ENCODE measurements around the gene CLTCL1.

The CLTCL1 gene

DNA sequence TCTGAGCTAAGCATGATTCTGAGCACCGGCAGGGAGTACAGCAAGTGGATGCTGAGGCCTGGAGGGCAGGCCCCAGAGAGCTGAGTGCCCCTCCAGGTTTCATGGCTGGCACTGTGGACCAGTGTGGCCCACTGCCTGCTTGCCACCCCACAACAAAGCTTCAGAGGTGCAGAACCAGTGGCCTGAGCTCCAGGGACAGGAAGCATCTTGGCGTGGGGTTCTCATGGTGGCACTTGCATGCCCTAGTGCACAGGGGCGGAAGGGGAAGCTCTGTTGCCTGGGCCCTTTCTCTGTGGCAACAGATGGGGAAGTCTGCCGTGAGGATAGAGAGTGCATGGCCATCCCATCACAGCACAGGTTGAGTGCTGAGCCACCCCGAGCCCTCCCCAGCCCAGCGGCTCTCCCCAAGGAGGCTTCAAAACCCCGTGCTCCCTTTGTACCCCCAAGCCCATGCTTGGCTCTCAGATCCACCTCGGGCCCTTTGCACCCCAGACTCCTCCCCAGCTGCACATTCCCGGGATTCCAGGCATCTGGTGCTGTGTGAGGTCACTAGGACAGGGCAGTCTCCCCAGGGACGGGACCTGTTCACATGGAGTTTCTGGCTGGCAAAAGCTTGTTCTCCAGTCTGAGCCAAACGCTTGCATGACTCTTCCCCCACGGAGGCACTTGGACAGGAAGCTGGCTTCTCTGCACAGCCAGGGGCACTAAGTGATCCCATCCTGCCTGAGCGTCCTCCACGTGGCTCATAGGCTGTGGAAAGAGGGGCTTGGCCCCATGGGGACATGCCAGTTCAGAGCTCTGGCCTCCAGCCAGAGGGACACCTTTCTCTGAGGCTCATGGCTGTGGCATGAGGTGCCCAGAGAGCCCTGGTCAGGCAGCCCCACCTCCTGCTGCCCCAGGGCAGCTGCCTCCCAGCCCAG, 117.2 kb downstream of the CLTCL1 start:
- peak overlapping the region; percentile 64 for H3K27ac ChIP-seq (ENCODE audit: low read depth, low read length)
- H3K4me1 ChIP-seq (ENCODE audit: control insufficient read depth, insufficient read depth, low read length, unreplicated experiment) = peaks cover 29% of the 10 kb centered on the region
- H3K27me3 ChIP-seq (ENCODE audit: insufficient read depth, low read length) = peaks cover under 1% of the 10 kb centered on the region; the same call in 1 of the 2 replicates
- H3K36me3 ChIP-seq (ENCODE audit: insufficient read depth, low read length) = no peaks in the 10 kb centered on the region
- H3K4me3 ChIP-seq (ENCODE audit: low read depth, low read length) = 0 out of 2 replicates have a peak overlapping the region, but pooled peaks have one; percentile 6
- no peak overlapping the region for H2AFZ ChIP-seq (ENCODE audit: low read length, unreplicated experiment)
- H3K79me2 ChIP-seq (ENCODE audit: control insufficient read depth, insufficient read depth, low read length, unreplicated experiment) = peaks cover 37% of the 10 kb centered on the region

DNA sequence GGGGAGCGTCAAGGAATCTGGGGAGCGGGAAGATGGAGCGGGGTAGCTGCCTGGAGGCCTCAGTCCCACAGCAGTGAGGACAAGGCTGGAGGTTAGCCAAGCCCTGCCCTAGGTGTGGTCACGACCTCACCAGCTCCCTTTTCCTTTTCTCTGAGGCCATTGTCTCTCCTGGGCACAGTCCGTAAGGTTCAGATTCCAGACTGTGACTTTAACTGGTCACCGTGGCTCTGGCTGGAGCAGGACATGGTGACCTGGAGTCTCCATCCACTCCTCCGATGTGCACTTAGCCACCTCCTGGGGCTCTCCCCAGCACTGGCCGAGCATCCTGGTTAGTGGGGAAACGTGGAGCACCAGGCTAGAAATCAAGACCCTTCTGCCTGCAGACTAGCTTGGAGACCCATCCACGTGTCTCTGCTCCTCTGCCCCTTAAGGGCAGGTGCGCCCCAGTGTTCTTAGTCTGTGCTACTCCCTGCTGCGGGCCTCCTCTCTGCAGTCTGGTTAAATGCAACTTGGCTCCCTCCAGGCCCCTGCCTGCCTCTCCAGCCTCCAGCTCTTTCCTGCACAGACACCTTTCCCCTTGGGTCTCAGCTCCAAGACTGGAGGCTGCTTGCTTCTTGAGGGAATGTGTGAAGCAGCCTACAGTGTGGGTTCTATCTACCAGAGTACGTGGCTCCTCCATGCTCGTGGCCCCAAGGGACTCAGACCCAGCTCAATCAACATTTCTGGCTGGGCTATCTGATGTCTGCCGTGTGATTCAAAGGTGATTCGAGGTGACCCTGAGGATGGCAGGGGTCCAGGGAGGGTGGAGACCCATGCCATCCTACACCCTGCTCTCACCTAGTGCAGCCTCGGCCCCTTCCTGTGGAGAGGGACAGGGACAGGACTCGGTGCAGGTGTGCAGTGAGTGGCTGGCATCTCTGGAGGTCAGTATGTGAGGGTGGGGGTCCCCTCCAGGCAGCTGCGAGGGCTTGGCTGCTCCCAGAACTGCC, 118.2 kb downstream of the CLTCL1 start:
- Histone ChIP-seq H3K4me1 (ENCODE audit: control insufficient read depth, insufficient read depth, low read length, unreplicated experiment) (peaks cover 27% of the 10 kb centered on the region), H3K36me3 (ENCODE audit: insufficient read depth, low read length) (no peaks in the 10 kb centered on the region), H3K79me2 (ENCODE audit: control insufficient read depth, insufficient read depth, low read length, unreplicated experiment) (peaks cover 37% of the 10 kb centered on the region), H2AFZ (ENCODE audit: low read length, unreplicated experiment) (no peak overlapping the region), H3K4me3 (ENCODE audit: low read depth, low read length) (peak overlapping the region; percentile 97), H3K27ac (ENCODE audit: low read depth, low read length) (no peak overlapping the region), H3K27me3 (ENCODE audit: insufficient read depth, low read length) (peaks cover 11% of the 10 kb centered on the region)

DNA sequence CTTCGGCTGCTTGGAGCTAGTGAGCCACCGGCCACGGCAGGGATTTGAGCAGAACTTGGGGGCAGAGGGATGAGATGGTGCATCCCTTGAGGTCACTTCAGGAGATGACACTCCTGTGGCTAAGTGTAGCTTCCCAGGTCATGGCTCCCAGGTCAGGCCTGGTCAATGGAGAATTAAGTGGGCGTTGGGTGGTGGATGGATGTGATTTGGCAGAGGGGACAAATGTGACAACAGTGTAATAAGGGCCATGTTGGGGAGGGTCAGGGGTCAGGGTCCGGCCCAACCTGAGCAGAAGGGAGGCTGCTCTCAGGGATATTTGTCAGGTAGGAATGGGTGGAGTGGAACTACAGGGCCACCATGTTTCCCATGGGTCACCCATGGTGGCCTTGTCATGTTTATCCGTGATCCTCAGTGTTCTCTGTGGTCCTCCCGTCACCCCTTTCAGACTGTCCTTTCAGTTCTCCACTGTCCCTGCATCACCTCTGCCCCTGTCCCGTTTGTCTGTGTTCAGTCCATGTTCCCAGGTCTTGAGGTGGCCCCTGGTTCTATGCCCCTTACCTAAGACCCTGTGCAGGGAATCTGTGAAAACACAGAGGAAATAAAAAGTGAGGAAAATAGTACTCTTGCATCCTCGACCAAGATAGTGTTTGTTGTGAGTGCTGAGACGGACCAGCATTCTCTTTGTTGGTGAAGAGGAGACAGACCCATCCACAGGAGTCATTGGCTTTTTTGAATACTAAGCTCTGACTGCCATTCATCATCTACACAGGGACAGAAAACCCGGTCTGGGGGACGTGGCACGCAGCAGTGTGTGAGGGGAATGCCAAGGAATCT, 119.1 kb downstream of the CLTCL1 start:
- Histone ChIP-seq H2AFZ (ENCODE audit: low read length, unreplicated experiment) (no peak overlapping the region), H3K4me3 (ENCODE audit: low read depth, low read length) (peak overlapping the region; percentile 97), H3K4me1 (ENCODE audit: control insufficient read depth, insufficient read depth, low read length, unreplicated experiment) (peaks cover 24% of the 10 kb centered on the region), H3K79me2 (ENCODE audit: control insufficient read depth, insufficient read depth, low read length, unreplicated experiment) (peaks cover 30% of the 10 kb centered on the region), H3K27me3 (ENCODE audit: insufficient read depth, low read length) (peaks cover 20% of the 10 kb centered on the region), H3K27ac (ENCODE audit: low read depth, low read length) (peak overlapping the region; percentile 74; the same call in 1 of the 2 replicates), H3K36me3 (ENCODE audit: insufficient read depth, low read length) (no peaks in the 10 kb centered on the region)

DNA sequence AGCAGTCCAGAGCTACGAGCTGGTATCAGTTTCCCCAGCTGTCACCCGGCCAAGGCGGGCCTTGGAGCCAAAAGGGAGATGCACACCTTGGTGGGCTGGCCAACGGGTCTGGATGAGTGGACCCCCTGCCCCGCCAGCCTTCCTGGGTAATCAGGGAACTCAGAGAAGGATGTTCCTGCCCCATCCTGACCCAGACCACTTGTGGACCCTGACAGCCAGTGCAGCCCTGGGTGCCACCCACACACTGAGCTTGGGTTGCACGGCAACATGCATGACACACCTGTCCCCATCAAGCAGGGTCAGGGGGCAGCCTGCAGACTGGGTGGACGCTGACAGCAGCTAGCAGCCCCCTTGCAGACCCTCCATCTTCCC, 121.6 kb downstream of the CLTCL1 start:
- Histone ChIP-seq H2AFZ (ENCODE audit: low read length, unreplicated experiment) (no peak overlapping the region), H3K79me2 (ENCODE audit: control insufficient read depth, insufficient read depth, low read length, unreplicated experiment) (peaks cover 25% of the 10 kb centered on the region), H3K27ac (ENCODE audit: low read depth, low read length) (no peak overlapping the region), H3K36me3 (ENCODE audit: insufficient read depth, low read length) (no peaks in the 10 kb centered on the region), H3K4me1 (ENCODE audit: control insufficient read depth, insufficient read depth, low read length, unreplicated experiment) (peaks cover 20% of the 10 kb centered on the region), H3K27me3 (ENCODE audit: insufficient read depth, low read length) (peaks cover 30% of the 10 kb centered on the region), H3K4me3 (ENCODE audit: low read depth, low read length) (peak overlapping the region; percentile 71)

DNA sequence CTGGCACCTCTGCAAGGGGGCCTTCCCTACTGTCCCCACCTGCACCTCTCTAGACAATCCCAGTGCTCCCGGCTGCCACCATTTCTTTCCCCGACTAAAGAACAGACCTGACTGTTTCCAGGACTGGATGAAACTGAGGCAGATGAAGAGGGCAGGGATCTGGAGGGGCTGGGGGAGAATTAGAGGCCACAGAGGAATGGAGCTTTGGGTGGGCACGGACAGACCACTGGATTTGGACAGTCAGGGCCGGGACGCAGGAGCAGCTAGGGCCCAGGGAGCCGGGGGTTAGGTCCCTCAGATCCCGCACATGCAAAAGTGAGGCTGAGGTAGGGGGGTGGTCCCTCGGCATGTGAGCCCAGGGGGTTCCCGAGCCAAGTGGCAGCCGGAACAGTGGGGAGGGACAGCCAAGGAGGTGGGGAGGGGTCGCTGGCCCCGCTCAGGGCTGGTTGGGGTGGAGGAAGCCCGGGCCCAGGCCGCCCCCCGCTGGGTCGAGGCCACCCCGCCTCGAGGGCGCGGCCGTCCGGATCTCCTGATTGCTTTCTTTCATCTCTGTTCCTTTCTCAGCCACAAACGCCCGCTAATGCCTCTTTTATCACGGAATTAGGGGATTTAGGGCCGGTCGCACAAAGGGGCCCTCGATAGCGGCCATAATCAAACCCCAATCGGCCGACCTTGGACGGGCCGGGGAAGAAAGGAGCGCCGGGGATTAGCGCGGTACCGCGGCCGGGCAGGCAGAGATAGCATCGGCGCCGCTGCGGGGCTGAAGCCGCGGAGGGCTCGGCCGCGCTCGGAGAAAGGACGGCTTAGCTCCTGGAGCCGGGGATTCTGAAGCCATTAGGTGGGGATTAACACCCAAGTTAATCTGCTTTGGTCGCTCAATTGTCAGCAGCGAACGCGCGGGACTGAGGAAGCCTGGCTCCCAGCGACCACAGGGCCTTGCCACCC, 122.2 kb downstream of the CLTCL1 start:
- peak overlapping the region; percentile 85 for H2AFZ ChIP-seq (ENCODE audit: low read length, unreplicated experiment)
- peaks cover 13% of the 10 kb centered on the region for H3K4me1 ChIP-seq (ENCODE audit: control insufficient read depth, insufficient read depth, low read length, unreplicated experiment)
- no peak overlapping the region for H3K27ac ChIP-seq (ENCODE audit: low read depth, low read length)
- H3K27me3 ChIP-seq (ENCODE audit: insufficient read depth, low read length) = peaks cover 30% of the 10 kb centered on the region
- peaks cover 24% of the 10 kb centered on the region for H3K79me2 ChIP-seq (ENCODE audit: control insufficient read depth, insufficient read depth, low read length, unreplicated experiment)
- H3K36me3 ChIP-seq (ENCODE audit: insufficient read depth, low read length) = no peaks in the 10 kb centered on the region
- peak overlapping the region; percentile 71 for H3K4me3 ChIP-seq (ENCODE audit: low read depth, low read length)

DNA sequence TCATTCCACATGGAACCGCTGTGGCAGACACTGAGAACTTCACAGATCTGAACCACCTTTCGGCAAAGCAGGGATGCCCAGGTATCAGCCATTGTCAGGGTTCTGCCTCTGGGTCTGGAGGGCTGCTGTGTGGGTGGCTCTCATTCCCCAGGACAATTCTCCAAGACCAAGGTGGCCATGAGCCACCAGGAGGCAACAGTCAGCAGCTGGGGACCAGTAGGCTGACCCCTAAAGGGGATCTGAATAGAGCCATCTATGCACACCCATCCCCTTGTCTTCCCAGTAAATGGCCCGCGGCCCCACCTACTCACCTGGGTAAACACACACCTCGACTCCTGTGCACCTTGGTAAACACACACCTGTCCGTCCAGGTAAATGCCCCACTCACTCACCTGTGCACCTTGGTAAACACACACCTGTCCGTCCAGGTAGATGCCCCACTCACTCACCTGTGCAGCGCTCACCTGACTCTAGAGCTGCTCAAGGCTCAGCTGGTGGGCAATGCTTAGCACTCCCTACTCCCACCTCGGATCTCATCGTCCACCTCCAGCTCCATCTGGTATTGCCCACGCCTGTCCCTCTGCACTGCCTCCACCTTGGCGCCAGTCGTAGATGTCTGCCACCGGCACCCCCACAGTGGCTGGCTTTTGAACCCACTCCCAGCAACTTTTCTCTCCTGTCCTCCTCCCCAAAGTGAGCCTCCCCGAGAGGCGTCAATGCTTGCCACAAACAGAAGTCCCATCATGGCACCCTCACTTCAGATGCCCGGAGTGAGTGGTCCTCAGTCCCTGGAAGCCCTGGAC, 123.2 kb downstream of the CLTCL1 start:
- Histone ChIP-seq H3K36me3 (ENCODE audit: insufficient read depth, low read length) (no peaks in the 10 kb centered on the region), H2AFZ (ENCODE audit: low read length, unreplicated experiment) (no peak overlapping the region), H3K27me3 (ENCODE audit: insufficient read depth, low read length) (peaks cover 30% of the 10 kb centered on the region), H3K79me2 (ENCODE audit: control insufficient read depth, insufficient read depth, low read length, unreplicated experiment) (peaks cover 17% of the 10 kb centered on the region), H3K4me3 (ENCODE audit: low read depth, low read length) (no peak overlapping the region), H3K4me1 (ENCODE audit: control insufficient read depth, insufficient read depth, low read length, unreplicated experiment) (peaks cover 3% of the 10 kb centered on the region), H3K27ac (ENCODE audit: low read depth, low read length) (no peak overlapping the region)

DNA sequence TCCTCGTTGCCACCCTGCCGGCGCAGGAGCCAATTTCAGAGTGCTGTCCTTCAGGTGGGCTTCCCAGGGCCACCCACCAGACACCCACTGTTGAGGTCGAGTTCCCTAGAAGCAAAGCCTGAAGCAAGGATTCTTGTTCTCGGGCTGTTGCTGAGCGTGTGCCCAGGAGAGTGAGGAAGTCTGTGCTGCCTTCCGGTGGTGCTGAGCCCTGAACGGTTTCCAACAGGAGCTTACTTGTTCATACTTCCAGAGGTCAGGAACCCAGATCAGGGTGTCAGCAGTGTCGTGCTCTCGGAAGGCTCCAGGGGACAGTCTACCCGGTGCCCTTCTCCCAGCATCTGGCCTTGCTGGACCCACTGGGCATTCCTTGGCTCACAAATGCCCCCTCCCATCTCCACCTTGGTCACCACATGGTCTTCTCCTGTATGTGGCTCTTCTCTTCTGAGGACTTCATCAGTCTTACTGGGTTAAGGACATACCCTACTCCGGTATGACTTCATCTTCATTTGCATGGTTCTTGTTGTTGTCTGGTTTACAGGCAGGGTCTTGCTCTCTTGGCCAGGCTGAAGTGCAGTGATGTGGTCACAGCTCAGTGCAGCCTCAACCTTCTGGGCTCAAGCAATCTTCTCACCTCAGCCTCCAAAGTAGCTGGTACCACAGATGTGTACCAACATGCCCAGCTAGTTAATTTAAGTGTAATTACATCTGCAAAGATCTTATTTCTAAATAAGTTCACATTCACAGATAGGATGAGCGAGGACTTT, 124.2 kb downstream of the CLTCL1 start:
- H3K36me3 ChIP-seq (ENCODE audit: insufficient read depth, low read length) = no peaks in the 10 kb centered on the region
- H3K27ac ChIP-seq (ENCODE audit: low read depth, low read length) = no peak overlapping the region
- H3K79me2 ChIP-seq (ENCODE audit: control insufficient read depth, insufficient read depth, low read length, unreplicated experiment) = peaks cover 8% of the 10 kb centered on the region
- H3K27me3 ChIP-seq (ENCODE audit: insufficient read depth, low read length) = peaks cover 30% of the 10 kb centered on the region
- H2AFZ ChIP-seq (ENCODE audit: low read length, unreplicated experiment) = no peak overlapping the region
- no peaks in the 10 kb centered on the region for H3K4me1 ChIP-seq (ENCODE audit: control insufficient read depth, insufficient read depth, low read length, unreplicated experiment)
- no peak overlapping the region for H3K4me3 ChIP-seq (ENCODE audit: low read depth, low read length)

DNA sequence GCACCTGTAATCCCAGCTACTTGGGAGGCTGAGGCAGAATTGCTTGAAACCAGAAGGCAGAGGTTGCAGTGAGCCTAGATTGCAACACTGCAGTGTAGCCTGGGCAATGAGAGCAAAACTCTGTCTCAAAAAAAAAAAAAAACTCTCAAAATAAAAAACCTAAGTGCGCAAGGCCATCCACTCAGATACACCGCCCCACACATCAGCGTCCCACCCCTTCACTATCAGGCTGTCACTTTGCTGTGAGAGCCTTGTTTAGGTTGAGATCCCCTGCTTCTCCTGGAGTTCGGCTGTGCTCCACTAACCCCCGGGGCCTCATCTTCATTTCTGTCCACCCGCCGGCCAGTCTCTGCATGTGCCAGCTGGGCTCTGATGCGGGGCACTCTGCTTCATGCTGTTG, 125.1 kb downstream of the CLTCL1 start:
- Histone ChIP-seq H3K27me3 (ENCODE audit: insufficient read depth, low read length) (peaks cover 30% of the 10 kb centered on the region), H3K36me3 (ENCODE audit: insufficient read depth, low read length) (no peaks in the 10 kb centered on the region), H3K27ac (ENCODE audit: low read depth, low read length) (no peak overlapping the region)

More for the DNA sequence above, 125.1 kb downstream of the CLTCL1 start:
- Histone ChIP-seq H2AFZ (ENCODE audit: low read length, unreplicated experiment) (no peak overlapping the region), H3K4me3 (ENCODE audit: low read depth, low read length) (no peak overlapping the region), H3K4me1 (ENCODE audit: control insufficient read depth, insufficient read depth, low read length, unreplicated experiment) (no peaks in the 10 kb centered on the region), H3K79me2 (ENCODE audit: control insufficient read depth, insufficient read depth, low read length, unreplicated experiment) (no peaks in the 10 kb centered on the region)

Measured in ACC112 (cell line).